ENCODE results near the gene NCKAP1.

NCKAP1 gene

DNA sequence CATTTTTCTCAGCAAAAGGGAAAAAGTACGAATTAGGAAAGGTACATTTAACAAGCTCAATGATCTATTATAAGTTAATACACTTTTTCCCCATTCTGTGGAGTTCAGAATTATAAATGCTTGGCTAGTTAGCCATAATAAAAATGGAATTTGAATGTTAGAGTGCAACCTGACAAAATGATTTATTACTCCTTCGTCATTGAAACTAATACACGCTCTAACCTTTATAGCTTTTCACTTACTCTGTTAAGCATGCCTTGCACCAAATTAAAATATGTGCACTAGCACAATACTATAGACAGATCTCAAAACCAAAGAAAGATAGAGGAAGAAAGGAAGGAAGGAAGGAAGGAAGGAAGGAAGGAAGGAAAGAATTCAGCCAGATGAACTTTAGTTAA lies 125.7 kb downstream of the NCKAP1 start:
- DNase-seq (ENCODE audit: low read depth): no peak
- no peak overlapping the region for H3K4me3 ChIP-seq (ENCODE audit: low read length)
- TF ChIP-seq, protein P1, sequence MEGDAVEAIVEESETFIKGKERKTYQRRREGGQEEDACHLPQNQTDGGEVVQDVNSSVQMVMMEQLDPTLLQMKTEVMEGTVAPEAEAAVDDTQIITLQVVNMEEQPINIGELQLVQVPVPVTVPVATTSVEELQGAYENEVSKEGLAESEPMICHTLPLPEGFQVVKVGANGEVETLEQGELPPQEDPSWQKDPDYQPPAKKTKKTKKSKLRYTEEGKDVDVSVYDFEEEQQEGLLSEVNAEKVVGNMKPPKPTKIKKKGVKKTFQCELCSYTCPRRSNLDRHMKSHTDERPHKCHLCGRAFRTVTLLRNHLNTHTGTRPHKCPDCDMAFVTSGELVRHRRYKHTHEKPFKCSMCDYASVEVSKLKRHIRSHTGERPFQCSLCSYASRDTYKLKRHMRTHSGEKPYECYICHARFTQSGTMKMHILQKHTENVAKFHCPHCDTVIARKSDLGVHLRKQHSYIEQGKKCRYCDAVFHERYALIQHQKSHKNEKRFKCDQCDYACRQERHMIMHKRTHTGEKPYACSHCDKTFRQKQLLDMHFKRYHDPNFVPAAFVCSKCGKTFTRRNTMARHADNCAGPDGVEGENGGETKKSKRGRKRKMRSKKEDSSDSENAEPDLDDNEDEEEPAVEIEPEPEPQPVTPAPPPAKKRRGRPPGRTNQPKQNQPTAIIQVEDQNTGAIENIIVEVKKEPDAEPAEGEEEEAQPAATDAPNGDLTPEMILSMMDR (IDR thresholded peaks at IDR 0.05; ENCODE audit: insufficient read depth, low read depth, low read length, missing control alignments): no peak

DNA sequence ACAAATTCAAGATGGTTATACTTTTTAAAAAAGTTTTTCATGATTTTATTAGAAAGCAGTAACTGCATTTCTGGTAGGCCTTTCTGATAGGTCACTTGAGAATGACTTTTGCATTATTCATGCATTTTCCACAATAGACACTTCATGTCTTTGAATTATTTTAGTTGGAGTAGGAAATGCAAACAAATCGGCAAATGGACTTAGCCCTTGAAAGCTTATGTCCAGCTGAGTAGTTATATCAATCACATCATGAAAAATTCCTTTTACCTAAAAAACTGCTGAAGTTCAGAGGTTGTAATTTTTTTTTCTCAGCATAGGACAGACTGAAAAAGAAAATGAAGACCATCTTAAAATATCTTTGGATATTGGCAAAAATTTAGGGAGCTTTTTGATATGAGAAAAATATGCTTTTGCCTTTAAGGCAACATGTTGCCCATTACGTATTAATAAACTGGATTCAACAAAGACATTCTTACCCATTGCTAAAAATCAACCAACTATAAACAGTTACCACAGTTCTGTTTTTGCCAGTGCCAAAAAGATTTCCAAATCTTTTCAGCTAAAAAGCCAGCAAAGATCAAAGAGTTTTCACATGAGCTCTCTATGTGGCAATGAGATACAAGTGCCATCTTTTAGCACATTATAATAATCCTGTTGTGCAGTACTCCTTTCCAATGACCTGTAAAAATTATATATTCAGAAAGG lies 126.3 kb downstream of the NCKAP1 start:
- no peak overlapping the region for H3K4me3 ChIP-seq (ENCODE audit: low read length)
- DNase-seq (ENCODE audit: low read depth): no peak
- TF ChIP-seq, protein P1 (IDR thresholded peaks at IDR 0.05; ENCODE audit: insufficient read depth, low read depth, low read length, missing control alignments): no peak

DNA sequence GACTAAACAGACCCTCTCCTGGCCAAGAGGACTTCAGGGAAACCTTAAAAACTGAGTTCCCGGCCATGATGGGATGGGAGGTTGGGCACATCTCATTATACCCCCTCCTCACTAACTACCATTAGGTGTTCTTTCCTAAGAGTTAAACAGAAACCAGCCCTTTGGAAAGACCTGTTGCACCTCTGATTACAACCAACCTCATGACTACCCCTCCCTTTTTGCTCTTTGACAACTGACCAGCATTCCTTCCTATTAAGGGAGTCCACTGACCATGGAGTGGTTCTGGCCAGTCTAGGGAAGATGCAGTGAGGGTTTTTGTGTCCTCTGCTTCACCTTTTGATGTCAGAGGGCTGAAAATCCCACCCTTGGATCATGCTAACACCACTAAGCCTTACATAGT lies 127.3 kb downstream of the NCKAP1 start:
- no peak overlapping the region for H3K4me3 ChIP-seq (ENCODE audit: low read length)

DNA sequence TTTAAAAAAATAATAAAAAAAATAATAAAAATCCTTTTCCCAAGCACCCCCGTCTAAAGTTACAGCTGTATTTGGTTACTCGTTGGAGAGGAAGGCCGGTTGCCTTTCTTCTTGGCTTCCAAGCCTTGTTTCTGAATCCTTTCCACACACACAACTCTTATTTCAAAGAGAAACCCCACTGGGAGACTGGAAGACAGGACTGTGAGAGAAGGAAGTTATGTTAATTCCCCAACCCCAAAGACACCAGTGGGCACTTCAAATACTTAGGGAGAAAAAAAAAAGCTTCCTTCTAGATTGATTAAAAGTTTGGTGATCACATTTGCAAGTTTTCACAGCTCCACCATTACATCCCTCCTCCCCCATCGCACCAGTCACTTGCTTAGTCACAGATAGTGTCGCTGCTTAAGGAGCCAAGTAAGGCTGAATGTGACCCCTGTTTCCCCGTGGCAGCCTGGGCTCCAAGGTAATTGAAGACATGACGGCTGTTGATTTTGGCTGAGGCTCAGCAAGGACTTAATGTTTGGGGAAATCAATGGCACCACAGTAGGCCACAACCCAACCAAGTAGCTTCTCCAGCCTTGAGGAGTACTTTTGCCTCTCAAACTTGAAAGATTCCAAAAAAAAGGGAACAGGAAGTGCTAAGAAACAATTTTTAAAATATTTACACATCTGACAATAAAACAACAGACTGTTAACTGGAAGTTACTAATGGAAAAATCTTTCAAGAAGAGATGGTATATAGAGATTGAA lies 131.0 kb downstream of the NCKAP1 start:
- no peak for DNase-seq (ENCODE audit: low read depth)
- TF ChIP-seq, protein P1 (IDR thresholded peaks at IDR 0.05; ENCODE audit: insufficient read depth, low read depth, low read length, missing control alignments): no peak
- no peak overlapping the region for H3K4me3 ChIP-seq (ENCODE audit: low read length)

More for the DNA sequence above, 127.3 kb downstream of the NCKAP1 start:
- TF ChIP-seq, protein P1 (IDR thresholded peaks at IDR 0.05; ENCODE audit: insufficient read depth, low read depth, low read length, missing control alignments): no peak
- DNase-seq (ENCODE audit: low read depth): no peak

DNA sequence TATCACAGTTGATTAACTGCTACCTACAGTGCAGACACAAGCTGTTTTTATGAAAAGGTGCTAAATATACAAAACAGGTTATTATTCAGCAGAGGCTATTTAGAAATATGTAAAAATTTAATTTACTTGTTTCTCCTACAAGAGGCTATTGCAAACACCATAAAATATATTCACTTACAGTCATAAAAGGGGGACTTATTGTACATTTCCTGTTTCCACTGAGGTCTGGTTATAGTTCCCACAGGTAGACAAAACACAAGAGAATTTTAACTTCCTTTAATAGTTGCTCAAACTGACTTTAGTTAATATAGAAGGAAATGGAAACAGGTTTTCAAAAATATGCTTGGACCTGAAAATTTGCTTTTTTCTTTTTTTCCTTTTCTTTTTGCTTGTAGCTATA lies 131.8 kb downstream of the NCKAP1 start:
- TF ChIP-seq, protein P1 (IDR thresholded peaks at IDR 0.05; ENCODE audit: insufficient read depth, low read depth, low read length, missing control alignments): no peak
- DNase-seq (ENCODE audit: low read depth): no peak
- no peak overlapping the region for H3K4me3 ChIP-seq (ENCODE audit: low read length)

DNA sequence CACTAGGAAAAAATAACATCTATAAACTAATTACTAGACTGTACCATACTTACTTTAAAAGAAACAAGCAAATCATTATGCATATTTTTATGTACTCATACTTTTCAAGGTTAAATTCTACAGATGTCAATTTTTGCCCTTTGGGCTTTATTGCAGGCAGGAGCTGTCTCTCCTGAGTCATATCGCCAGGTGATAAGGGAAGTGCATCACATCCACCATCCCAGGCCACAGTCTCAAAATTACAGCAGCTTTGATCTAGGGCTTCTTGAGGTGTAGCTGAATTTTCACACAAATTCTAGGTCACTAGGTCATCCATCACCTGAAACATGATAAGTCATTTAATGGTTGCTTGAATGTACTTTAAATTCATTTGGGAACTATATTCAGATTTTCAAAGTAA lies 133.4 kb downstream of the NCKAP1 start:
- DNase-seq (ENCODE audit: low read depth): no peak
- no peak overlapping the region for H3K4me3 ChIP-seq (ENCODE audit: low read length)
- TF ChIP-seq, protein P1 (IDR thresholded peaks at IDR 0.05; ENCODE audit: insufficient read depth, low read depth, low read length, missing control alignments): no peak

Measured in epithelial cell of esophagus (primary cell).